ENCODE measurements around the gene ZNF136. TPM values are rescaled to one million over a fixed set of nuclear protein-coding genes. Genes with fewer than 3 reads are reported as not detected.

The ZNF136 gene
- total and polyA plus RNA-seq, 2 of the 13 experiments (the other 11 are each of a cell fraction or from before 2014, with no cell fraction given) = 2.5 to 10.2 TPM

- TF ChIP-seq HMGXB3 (CRISPR knock-in tag; IDR thresholded peaks at IDR 0.05; ENCODE audit: borderline replicate concordance) = no peak; the same call in 1 of the 2 replicates
- 0 out of 2 replicates have a peak, but pooled peaks have one; percentile 47 for TF ChIP-seq KLF12 (CRISPR knock-in tag; IDR thresholded peaks at IDR 0.05; ENCODE audit: borderline replicate concordance)
- TF ChIP-seq SIN3B (IDR thresholded peaks at IDR 0.05; ENCODE audit: low read length) = peak; percentile 67; the same call in 1 of the 2 replicates
- TF ChIP-seq KAT8 (CRISPR knock-in tag; IDR thresholded peaks at IDR 0.05) = peak; percentile 87
- no peak for TF ChIP-seq ZNF580 (CRISPR knock-in tag; IDR thresholded peaks at IDR 0.05; ENCODE audit: borderline replicate concordance, low read depth)
- peak; percentile 46; the same call in 1 of the 2 replicates for TF ChIP-seq GFI1 (CRISPR knock-in tag; IDR thresholded peaks at IDR 0.05; ENCODE audit: borderline replicate concordance)
- TF ChIP-seq HCFC1 (IDR thresholded peaks at IDR 0.05; ENCODE audit: low read depth, low read length) = 0 out of 2 replicates have a peak, but pooled peaks have one; percentile 11
- peak; percentile 85 for TF ChIP-seq ZBED4 (CRISPR knock-in tag; IDR thresholded peaks at IDR 0.05; ENCODE audit: borderline replicate concordance)
- TF ChIP-seq ELF4 (CRISPR knock-in tag; IDR thresholded peaks at IDR 0.05; ENCODE audit: borderline replicate concordance) = no peak
- 0 out of 2 replicates have a peak, but pooled peaks have one; percentile 66 for TF ChIP-seq ZNF136 (CRISPR knock-in tag; IDR thresholded peaks at IDR 0.05; ENCODE audit: low read depth)
- TF ChIP-seq ZNF770 (CRISPR knock-in tag; IDR thresholded peaks at IDR 0.05) = no peak
- peak; percentile 37 for TF ChIP-seq HNRNPLL (IDR thresholded peaks at IDR 0.05; ENCODE audit: low read depth, low read length, poor library complexity, severe bottlenecking)
- peak; percentile 63; the same call in 1 of the 2 replicates for TF ChIP-seq ZNF782 (CRISPR knock-in tag; IDR thresholded peaks at IDR 0.05; ENCODE audit: borderline replicate concordance)
- TF ChIP-seq TSC22D2 (CRISPR knock-in tag; IDR thresholded peaks at IDR 0.05; ENCODE audit: borderline replicate concordance) = peak; percentile 47; the same call in 1 of the 2 replicates
These were observed at the start of gene ZNF136 (continued) for GRCh38 chr19:12162882-12163806.

All from HepG2 (cell line).